Dermis microvascular lymphatic vessel endothelial cell (primary cell): Measurements from ENCODE around the gene KRTAP5-4. TPM values are rescaled to one million over a fixed set of nuclear protein-coding genes. Genes with fewer than 3 reads are reported as not detected.
"Not testable (repeated sequence)": the region's sequence is repeated elsewhere in the genome, so short reads cannot be mapped to it uniquely, and the experiment has no call there.

Experiments
- DNase-seq, 2 donors: peaks; one replicate each; pipeline versions ENCODE4 v3.0.0 to v3.0.0-alpha.2; 2010; ENCODE audit warnings: low read depth in 2 of 2
- total RNA-seq: library from RNA; depleted of rRNA; stranded (reverse); fragments of >200 nt; gene quantifications from 2 replicates; pipeline ENCODE4 v1.2.1, GENCODE V29; 2014

Gene KRTAP5-4
- total RNA-seq, 1 donor from 2014 or later: not detected

DNA sequence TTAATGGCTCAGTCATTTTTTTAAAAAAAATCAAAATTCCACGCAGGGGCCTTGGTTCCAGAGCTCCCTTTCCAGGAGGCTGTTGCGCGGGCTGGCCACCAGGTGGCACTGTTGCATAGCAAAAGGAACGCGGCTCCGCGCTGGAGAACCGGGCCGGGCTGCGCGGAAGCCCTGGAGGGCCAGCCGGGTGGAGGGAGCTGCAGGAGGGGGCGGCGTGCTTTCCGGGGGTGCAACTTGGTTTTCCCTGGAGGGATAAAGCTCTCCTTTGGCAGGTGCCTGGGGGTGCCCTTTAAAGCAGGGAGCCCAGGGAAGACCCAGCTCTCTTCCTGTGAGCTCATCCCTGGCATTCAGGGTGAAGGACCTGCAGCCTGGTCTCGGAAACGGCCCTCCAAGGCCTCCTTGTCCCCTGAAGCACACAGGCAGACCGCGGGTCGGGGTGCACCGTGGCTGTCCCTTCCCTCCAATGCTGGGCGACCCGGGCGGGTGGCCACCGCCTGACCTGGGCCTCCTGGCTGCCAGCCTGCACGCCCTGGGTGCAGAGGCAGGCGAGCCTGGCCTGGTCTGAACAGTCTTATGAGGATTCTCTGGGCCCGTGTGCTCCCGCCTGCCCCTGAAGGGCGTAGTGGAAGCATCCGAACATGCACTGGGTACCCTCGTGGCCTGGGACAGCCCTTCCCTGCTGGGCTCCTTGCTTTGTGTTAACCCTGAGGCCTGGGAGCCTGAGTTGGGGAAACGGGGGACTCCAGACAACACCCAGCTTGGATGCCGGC lies 31.0 kb upstream of the KRTAP5-4 start:
- DNase-seq: peak in 1 of 2 donors; percentile 53

DNA sequence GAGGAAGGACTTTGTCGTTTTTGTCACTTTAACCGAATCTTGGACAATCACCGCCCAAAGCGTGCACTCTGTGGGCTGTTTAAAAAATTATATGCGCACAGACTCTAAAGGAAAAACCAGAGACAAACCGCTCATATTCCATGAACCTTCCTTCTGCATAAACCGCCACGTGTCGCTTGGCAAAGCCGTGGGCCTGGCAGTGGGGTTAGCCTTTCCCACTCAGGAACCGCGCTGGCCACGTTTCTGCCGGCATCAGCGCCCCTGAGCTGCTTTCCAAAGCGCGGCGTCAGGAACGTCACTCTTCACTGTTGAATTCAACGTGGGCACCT lies 30.5 kb upstream of the KRTAP5-4 start:
- no peak for DNase-seq

- no peak for DNase-seq
Observed at GRCh38 chr11:1652026-1652425, 30.1 kb upstream of the KRTAP5-4 start.

GRCh38 chr11:1651411-1651980 lies 29.6 kb upstream of the KRTAP5-4 start:
- DNase-seq: no peak

GRCh38 chr11:1650918-1651262 lies 29.0 kb upstream of the KRTAP5-4 start:
- DNase-seq: no peak

GRCh38 chr11:1650034-1650917 lies 28.3 kb upstream of the KRTAP5-4 start:
- DNase-seq: no peak

DNA sequence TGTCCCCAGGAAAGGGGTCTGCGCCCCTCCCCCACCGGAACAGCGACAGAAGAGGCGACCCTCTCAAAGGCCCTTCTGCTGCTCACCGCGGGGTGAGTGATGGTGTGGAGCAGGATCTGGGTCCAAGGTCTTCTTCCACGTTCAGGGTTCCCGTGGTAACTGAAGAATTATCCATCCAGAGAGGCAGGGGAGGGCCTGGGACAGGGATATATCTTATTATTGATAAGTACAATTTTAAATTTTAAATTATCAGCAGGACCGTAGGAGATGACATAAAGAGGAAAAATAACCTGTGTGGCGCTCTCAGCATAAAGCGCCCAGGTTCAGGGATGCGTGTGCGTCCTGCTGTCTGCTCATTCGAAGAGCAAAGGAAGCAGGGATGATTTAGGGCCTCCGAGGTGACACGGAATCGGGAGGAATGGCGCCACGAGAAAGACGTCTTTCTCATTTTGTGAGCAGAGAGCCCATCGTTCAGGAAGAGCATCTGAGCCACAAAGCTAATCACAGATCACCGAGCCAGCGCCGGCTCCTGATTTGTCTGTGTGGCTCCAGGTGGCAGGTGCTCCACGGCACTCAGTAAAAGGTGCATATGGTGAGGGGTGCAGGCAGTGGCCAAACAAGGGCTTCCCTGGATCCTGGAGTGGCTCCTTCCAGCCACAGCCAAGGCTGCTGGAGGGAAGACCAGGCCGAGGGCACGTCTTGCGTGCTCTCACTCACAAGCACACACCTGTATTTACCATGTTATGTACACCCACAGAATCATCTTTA lies 26.9 kb upstream of the KRTAP5-4 start:
- no peak for DNase-seq

- DNase-seq: no peak
Observed at GRCh38 chr11:1647901-1648652, 26.1 kb upstream of the KRTAP5-4 start.

- not testable (repeated sequence) for DNase-seq
Observed at GRCh38 chr11:1646540-1646939, 24.6 kb upstream of the KRTAP5-4 start.

GRCh38 chr11:1645357-1645821 lies 23.5 kb upstream of the KRTAP5-4 start:
- DNase-seq: no peak

- no peak for DNase-seq
Observed at GRCh38 chr11:1644601-1645356, 22.8 kb upstream of the KRTAP5-4 start.

DNA sequence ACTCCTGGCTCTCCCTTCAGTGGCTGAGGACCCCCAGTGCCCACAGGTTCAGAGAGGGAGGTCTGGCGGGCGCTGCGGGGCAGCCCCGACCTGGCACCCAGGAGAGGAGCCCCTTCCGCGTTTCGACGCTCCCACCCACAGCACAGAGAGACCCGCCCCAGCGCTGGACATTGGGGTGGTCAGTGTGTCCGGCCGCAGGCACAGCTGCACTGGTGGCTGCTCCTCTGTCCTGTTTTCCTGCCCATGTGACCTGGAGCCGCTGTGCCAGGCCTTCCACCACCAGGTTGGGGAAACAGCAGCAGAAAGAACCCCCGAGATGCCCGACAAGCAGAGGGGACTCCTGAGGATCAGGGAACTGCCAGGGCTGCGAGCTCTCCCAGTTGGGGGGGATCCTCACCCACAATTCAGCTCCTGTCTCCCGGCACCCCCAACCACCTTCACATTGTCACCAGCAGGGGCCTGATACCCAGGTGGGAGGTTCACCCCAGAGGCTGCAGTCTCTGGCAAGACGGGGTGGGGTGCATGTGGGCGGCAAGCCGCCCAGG lies 21.3 kb upstream of the KRTAP5-4 start:
- DNase-seq: no peak

DNA sequence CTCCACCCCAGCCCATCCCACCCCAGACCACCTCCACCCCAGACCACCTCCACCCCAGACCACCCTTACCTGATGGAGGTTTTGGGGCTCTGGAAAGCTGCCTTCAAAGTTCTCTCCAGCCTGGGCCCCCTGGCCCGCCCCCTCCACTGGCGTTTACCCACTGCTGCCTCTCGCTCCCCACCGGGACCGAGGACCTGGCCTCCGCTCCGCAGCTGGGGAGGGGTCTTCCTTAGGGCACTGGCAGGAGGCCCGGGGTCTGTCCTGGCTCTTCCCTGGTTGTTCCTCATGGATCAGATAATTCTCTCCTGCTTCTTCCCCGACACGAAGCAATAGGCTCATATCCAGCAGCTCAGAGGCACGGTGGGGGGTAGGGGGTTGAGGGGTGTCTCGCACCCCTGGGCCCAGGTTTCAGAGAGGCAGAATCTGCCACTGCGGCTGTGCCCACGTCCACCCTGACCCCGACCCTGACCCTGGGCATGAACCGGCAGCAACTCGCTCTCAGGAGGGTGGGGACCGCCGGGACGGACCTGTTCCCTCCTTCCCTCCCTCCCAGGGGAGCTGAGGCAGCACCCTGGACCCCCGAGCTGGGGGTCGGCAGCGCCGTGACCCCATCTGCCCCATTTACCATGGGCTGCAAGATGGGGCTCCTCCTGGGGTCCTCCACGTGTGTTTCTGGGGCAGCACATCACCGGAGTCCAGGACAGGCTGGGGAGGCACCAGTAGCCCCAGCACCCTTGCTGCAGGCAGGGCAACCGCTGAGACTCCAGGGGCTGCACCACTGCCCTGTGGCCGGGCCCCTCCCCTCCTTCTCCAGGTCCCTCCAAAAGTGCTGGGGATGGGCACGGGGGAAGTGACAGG lies 20.6 kb upstream of the KRTAP5-4 start:
- no peak for DNase-seq

DNA sequence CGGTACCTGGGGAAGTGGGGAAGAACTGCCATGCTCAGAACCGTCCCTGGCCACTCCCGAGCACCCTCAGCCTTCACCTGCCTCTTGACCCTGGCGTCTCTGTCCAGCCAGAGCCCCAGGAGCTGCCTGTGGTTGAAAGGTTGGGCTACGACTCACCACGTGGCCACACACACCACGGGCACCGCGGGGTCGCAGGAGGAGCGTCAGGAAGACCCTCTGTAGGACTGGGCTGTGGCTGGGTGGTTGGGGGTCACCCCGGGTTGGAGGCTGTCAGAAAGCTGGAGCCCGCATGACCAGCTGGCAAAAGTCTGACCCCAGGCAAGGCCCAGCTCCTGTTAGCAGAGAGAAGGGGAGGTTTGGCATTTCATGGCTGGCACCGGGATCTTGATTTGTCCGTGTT lies 19.2 kb upstream of the KRTAP5-4 start:
- no peak for DNase-seq

DNA sequence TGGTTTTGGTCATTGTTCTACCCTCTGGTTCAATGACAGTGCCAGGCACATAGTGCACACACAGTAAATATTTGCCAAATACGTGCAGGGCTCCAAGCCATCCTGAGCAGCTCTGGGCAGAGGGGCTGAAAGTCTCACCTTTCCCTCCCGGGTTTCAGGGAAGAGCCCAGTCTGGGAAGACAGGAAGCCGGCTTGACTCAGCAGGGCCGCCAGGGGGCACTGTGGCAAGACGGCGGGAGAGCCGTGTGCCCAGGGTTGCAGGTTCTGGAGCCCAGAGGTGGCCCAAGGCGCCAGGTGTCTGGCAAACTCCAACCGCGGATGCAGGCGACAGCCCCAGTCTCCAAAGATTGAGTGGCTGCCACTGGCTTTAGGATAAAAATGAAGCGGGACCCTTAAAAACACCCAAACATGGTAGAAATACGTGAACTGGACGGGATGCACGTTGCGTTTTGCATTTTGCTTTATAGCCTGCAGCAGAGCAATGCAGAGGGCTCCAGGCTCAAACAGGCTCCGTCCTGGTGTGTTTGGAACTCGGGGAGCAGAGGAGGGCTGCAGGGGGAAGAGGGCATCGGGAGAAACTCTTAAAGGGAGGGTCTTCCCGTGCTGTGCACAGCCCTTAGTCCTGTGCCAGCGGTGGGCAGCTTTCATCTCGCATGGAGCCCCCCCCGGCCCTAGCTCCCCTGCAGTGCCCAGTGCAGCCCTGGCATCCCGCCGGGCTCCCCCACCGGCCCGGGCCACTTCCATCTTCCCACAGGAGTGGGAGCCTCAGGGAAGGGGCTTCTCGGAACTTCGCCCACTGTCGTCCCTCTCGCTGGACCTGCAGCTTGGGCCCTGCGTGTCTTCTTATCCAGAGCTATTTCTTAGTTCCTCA lies 18.4 kb upstream of the KRTAP5-4 start:
- DNase-seq: peak in 1 of 2 donors; percentile 24

- DNase-seq: no peak
Observed at GRCh38 chr11:1639666-1640065, 17.7 kb upstream of the KRTAP5-4 start.

DNA sequence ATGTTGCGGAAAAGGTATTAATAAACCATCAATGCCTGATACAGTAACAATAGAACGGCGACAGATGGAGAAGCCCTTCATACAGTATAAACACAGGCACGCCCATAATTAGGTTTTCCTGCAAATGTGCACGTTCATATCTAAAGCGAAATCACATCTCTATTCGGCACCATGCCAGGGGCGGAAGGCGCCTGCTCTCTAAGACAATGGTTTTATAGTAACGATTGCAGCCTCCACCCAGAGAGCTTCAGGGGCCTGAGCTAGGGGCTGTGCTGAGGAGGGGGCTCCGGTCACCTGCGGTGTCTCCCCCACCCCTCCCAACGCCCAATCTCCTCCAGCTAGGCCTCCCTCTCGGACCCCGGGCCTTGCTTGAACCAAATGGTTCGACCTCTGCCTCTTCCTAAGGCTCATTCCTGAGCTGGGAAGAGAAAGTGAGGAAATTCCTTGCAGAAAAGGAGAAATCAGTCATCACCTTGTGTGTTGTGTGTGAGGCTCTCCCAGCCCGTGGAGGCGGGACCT lies 17.2 kb upstream of the KRTAP5-4 start:
- DNase-seq: peak in 1 of 2 donors; percentile 79

DNA sequence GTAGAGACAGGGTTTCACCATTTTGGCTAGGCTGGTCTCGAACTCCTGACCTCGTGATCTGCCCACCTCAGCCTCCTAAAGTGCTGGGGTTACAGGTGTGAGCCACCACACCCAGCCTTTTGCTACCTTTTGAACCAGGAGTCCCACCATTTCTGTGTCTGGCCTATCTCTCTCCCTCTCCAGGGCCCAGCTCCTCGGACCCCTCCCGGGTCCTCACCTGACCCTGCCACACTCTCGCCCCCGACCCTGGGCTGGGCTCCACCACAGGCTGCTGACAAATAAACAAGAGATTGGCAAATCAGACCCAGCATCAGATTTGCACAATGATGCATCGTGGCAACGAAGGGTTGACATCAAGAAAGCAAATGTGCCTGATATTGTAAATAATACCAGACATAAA lies 16.4 kb upstream of the KRTAP5-4 start:
- no peak for DNase-seq
